Muscle of leg (tissue), 11 donors: ENCODE results near the gene SYT12. TPM values are rescaled to one million over a fixed set of nuclear protein-coding genes. Genes with fewer than 3 reads are reported as not detected.

Source experiments
- DNase-seq: peaks from one replicate; pipeline ENCODE4 v3.0.0; 2013
- H3K27ac ChIP-seq: one replicate; pipeline ENCODE4 v1.5.1; 2013; ENCODE audit warnings: mild to moderate bottlenecking, low read length, control low read depth
- H3K27me3 ChIP-seq: one replicate; pipeline ENCODE4 v1.6.1; 2013; ENCODE audit warnings: low read length; ENCODE audit not compliant: control insufficient read depth, insufficient read depth
- H3K36me3 ChIP-seq: one replicate; pipeline ENCODE4 v1.6.1; 2013; ENCODE audit warnings: low read length; ENCODE audit not compliant: control insufficient read depth, insufficient read depth
- H3K4me1 ChIP-seq: one replicate; pipeline ENCODE4 v1.6.1; 2013; ENCODE audit warnings: low read length; ENCODE audit not compliant: control insufficient read depth, insufficient read depth
- H3K4me3 ChIP-seq: one replicate; pipeline ENCODE4 v1.5.1; 2013; ENCODE audit warnings: low read length, control low read depth
- H3K9me3 ChIP-seq: replicated peaks from 2 replicates; pipeline ENCODE4 v1.6.1; 2013; ENCODE audit warnings: low read depth, low read length; ENCODE audit not compliant: control insufficient read depth
- WGBS: methylation state at CpG from one replicate; pipeline ENCODE4 v1.1.5; 2013; ENCODE audit warnings: missing lambda C conversion rate; ENCODE audit not compliant: insufficient coverage; 5-methylcytosine and 5-hydroxymethylcytosine counted together
- polyA plus RNA-seq, 8 donors: library from polyadenylated mRNA; unstranded; fragments of 120-200 nt; gene quantifications; one replicate each; pipeline versions ENCODE4 v1.2.1 to v1.2.3, GENCODE V29; 2013; ENCODE audit warnings: inconsistent platforms in 1 of 8, low replicate concordance in 1 of 8; ENCODE audit not compliant: insufficient read length in 8 of 8, insufficient read depth in 1 of 8
- total RNA-seq: library from RNA; stranded (reverse); fragments of 120-200 nt; gene quantifications from one replicate; pipeline ENCODE4 v1.2.4, GENCODE V29; 2013

The SYT12 gene
- total and polyA plus RNA-seq, 9 donors, result 0.05 to 0.30 (median 0.07) TPM; not detected in 1

DNA sequence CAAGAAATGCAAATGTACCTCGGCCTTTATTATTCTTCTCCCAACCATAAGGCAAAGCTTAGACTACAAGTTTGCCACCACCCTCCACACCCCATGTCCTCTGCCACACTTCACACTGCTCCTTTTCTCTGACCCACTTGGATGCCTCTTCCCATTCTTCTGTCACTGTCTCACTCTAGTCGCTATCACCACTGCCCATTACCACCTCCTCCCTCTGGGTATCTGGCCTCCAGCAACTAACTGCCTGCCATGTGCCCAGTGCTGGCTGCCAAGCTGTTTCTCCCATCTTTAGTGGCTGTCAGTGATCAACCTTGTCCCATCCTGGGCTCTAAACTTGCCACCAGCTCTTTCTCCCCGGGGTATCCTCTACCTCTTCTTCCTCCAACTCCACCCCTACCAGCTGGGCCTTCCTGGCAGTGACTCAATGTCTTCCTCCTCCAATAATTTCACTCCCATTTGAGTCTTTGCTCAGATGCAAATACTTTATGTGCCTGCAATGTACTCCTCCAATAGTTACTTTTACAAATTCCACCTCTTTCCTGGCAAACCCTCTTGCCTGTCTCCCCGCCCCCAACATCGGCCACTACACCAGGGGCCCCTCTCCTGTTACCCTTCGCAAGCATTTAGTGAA, 76.0 kb downstream of the SYT12 start:
- Histone ChIP-seq H3K27me3 (no peaks in the 10 kb centered on the region), H3K4me3 (no peak overlapping the region), H3K9me3 (no peaks in the 10 kb centered on the region), H3K4me1 (peaks cover 2% of the 10 kb centered on the region), H3K36me3 (no peaks in the 10 kb centered on the region), H3K27ac (no peak overlapping the region)
- DNase-seq, result no peak
- 73% methylated on average over 2 of the region's 6 CpGs for WGBS

DNA sequence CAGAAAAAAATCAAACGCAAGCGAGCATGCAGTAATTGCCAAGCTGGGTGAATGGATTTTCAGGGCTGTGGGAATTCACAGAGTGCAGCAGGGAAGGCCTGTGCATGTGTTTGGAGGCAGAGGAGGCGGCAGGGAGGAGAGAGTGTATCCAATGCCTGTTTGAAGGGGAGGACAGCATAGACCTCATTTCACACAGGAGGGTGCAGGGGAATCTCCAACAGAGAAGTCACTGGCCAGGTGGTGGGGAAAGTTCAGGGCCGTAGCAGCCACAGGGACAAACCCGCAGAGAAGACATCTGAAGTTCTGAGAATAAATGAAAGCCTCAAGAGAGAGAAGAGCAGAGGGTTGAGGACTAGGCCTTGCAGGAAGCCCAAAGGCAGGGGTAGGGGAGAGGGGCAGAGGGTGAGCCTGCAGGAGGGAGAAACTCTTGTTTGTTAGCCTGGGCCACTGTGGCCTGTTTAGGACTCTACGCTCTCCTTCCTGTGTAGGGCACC, 76.9 kb downstream of the SYT12 start:
- Histone ChIP-seq H3K27me3 (no peaks in the 10 kb centered on the region), H3K4me1 (peaks cover 2% of the 10 kb centered on the region), H3K27ac (no peak overlapping the region), H3K4me3 (no peak overlapping the region), H3K36me3 (no peaks in the 10 kb centered on the region), H3K9me3 (no peaks in the 10 kb centered on the region)
- no peak for DNase-seq
- WGBS, result 64% methylated on average over 6 of the region's 6 CpGs

Other genes starting within 250 kb of the SYT12 start
- 9.9 TPM for gene RCE1, start 179.7 kb upstream of the SYT12 start, total RNA-seq
- gene RCE1, start 179.7 kb upstream of the SYT12 start, polyA plus RNA-seq, result 10 to 100 TPM; 12.1 to 17.3 (median 14.0) TPM
- 24.0 TPM for gene LRFN4, start 166.1 kb upstream of the SYT12 start, total RNA-seq
- gene LRFN4, start 166.1 kb upstream of the SYT12 start, polyA plus RNA-seq, result 10 to 100 TPM; 26.3 to 35.7 (median 32.2) TPM
- gene PC, start 64.8 kb upstream of the SYT12 start, total RNA-seq, result 10.0 TPM
- 10 to 100 TPM; 15.1 to 30.9 (median 19.3) TPM for gene PC, start 64.8 kb upstream of the SYT12 start, polyA plus RNA-seq
- gene C11orf86, start 47.8 kb upstream of the SYT12 start, total RNA-seq, result not detected
- 1 to 10 TPM in 1 of 8 donors, not detected in 7; 1.0 TPM for gene C11orf86, start 47.8 kb upstream of the SYT12 start, polyA plus RNA-seq
- 14.2 TPM for gene RHOD, start 33.7 kb downstream of the SYT12 start, total RNA-seq
- 10 to 100 TPM; 13.2 to 20.9 (median 17.5) TPM for gene RHOD, start 33.7 kb downstream of the SYT12 start, polyA plus RNA-seq
- gene KDM2A, start 96.1 kb downstream of the SYT12 start, total RNA-seq, result 32.1 TPM
- gene KDM2A, start 96.1 kb downstream of the SYT12 start, polyA plus RNA-seq, result 10 to 100 TPM; 42.4 to 65.0 (median 54.2) TPM
- 31.7 TPM for gene GRK2, start 243.3 kb downstream of the SYT12 start, total RNA-seq
- 10 to 100 TPM; 47.8 to 62.9 (median 59.4) TPM for gene GRK2, start 243.3 kb downstream of the SYT12 start, polyA plus RNA-seq